Activated naive CD4-positive, alpha-beta T cell treated with Interleukin-2 at 50 U/mL for 16 hours (primary cell): Measurements from ENCODE around the gene BZW2.

ENCODE experiments used
- DNase-seq: peaks from one replicate; pipeline ENCODE4 v3.0.0-alpha.2; 2020

The BZW2 gene

DNA sequence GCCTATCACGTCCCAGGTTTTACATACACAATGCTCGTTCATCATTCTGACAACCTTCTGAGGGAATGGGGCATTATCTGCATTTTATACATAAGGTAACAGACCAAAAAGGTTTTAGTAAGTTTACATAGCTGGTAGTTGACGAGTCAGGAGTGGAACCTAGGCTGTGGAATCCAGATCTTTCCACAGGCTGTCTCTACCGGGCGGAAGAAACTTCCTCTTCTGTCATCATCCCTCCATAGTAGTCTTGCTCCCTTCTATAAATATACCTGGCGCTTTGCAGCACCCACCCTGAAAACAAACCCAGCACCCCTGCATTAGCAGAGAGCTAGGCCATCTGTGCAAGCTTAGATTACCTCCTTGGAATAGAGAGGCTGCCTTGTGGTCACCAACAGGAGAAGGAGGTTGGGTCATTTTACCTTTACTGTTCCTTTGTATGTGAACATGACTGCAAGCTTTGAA, 108.9 kb downstream of the BZW2 start:
- no peak for DNase-seq

DNA sequence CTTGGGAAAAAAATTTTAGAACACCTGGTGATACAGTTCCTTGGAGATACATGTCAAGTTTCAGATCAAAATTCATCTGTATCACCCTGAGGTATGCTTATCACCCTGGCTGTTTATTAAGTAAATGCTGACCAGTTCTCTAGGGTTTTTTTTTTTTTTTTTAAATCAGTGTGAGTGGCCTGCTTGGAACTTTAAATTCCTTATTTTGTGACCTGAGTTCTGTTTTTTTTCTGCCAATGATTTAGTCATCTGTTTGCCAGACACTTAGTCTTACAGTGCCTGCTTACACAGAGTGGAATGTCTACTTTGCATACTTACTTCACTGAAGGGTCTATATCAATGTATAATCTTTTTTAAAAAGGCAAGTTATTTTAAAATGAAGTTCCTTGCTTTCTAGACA, 109.4 kb downstream of the BZW2 start:
- DNase-seq = no peak
